Activated effector memory CD4-positive, alpha-beta T cell treated with anti-CD3 and anti-CD28 coated beads, Interleukin-2, amount 50 U/mL, for 16 hours (primary cell): ENCODE measurements around the gene PCDHB4.
"Not testable (repeated sequence)": the region's sequence is repeated elsewhere in the genome, so short reads cannot be mapped to it uniquely, and the experiment has no call there.

Experiments used
- DNase-seq: peaks from one replicate; pipeline ENCODE4 v3.0.0-alpha.2; 2020

PCDHB4 gene

GRCh38 chr5:141150224-141150992 lies 28.8 kb downstream of the PCDHB4 start:
- no peak for DNase-seq

DNA sequence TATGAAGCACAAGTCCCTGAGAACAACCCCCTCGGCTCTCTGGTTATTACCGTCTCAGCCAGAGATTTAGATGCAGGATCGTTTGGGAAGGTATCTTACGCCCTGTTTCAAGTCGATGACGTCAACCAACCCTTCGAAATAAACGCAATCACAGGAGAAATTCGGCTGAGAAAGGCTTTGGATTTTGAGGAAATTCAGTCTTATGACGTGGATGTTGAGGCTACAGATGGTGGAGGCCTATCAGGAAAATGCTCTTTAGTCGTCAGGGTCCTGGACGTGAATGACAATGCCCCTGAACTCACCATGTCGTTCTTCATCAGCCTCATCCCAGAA lies 29.3 kb downstream of the PCDHB4 start:
- no peak for DNase-seq

DNA sequence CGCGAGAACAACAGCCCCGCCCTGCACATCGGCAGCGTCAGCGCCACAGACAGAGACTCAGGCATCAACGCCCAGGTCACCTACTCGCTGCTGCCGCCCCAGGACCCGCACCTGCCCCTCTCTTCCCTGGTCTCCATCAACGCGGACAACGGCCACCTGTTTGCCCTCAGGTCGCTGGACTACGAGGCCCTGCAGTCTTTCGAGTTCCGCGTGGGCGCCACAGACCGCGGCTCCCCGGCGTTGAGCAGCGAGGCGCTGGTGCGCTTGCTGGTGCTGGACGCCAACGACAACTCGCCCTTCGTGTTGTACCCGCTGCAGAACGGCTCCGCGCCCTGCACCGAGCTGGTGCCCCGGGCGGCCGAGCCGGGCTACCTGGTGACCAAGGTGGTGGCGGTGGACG lies 30.0 kb downstream of the PCDHB4 start:
- DNase-seq = not testable (repeated sequence)

DNA sequence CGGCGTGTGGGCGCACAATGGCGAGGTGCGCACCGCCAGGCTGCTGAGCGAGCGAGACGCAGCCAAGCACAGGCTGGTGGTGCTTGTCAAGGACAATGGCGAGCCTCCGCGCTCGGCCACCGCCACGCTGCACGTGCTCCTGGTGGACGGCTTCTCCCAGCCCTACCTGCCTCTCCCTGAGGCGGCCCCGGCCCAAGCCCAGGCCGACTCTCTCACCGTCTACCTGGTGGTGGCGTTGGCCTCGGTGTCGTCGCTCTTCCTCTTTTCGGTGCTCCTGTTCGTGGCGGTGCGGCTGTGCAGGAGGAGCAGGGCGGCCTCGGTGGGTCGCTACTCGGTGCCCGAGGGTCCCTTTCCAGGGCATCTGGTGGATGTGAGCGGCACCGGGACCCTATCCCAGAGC lies 30.5 kb downstream of the PCDHB4 start:
- DNase-seq = not testable (repeated sequence)

DNA sequence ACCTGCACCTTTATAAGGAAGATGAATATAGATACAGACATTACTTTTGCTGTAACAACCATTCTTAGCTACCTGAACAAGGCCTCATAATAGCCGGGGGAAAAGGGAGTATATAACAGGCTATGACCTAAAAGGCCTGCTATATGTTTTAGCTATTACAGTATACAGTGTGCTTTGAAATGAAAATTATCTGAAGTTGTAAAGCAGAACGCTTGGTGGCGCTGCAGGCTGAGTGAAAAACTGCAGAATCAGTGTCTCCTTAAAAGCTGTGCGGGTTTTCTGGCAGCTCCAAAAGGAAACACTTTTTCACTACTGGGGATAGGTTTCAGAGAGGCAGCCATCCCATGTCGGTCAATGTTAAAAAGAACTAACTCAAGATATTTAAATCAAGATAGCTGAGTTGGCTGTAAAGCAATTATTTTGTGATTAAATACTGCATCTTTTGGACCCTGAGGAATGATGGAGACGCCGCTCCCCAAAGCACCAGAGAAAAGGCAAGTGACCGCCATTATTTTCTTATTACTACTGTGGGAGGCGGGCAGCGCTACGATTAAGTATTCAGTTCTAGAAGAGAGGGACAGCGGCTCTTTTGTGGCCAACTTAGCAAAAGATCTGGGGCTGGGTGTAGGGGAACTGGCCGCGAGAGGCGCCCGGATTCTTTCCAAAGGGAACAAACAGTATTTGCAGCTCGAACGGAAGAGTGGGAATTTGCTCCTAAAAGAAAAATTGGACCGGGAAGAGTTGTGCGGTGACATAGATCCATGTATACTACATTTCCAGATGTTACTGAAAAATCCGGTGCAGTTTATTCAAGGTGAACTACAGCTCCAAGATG lies 34.1 kb downstream of the PCDHB4 start:
- no peak for DNase-seq

DNA sequence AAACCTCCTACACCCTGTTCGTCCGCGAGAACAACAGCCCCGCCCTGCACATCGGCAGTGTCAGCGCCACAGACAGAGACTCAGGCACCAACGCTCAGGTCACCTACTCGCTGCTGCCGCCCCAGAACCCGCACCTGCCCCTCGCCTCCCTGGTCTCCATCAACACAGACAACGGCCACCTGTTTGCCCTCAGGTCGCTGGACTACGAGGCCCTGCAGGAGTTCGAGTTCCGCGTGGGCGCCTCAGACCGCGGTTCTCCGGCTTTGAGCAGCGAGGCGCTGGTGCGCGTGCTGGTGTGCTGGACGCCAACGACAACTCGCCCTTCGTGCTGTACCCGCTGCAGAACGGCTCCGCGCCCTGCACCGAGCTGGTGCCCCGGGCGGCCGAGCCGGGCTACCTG lies 35.7 kb downstream of the PCDHB4 start:
- not testable (repeated sequence) for DNase-seq

DNA sequence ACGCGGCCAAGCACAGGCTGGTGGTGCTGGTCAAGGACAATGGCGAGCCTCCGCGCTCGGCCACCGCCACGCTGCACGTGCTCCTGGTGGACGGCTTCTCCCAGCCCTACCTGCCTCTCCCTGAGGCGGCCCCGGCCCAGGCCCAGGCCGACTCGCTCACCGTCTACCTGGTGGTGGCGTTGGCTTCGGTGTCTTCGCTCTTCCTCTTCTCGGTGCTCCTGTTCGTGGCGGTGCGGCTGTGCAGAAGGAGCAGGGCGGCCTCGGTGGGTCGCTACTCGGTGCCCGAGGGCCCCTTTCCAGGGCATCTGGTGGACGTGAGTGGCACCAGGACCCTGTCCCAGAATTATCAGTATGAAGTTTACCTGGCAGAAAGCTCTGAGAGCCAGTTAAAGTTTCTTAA lies 36.3 kb downstream of the PCDHB4 start:
- DNase-seq = not testable (repeated sequence)

DNA sequence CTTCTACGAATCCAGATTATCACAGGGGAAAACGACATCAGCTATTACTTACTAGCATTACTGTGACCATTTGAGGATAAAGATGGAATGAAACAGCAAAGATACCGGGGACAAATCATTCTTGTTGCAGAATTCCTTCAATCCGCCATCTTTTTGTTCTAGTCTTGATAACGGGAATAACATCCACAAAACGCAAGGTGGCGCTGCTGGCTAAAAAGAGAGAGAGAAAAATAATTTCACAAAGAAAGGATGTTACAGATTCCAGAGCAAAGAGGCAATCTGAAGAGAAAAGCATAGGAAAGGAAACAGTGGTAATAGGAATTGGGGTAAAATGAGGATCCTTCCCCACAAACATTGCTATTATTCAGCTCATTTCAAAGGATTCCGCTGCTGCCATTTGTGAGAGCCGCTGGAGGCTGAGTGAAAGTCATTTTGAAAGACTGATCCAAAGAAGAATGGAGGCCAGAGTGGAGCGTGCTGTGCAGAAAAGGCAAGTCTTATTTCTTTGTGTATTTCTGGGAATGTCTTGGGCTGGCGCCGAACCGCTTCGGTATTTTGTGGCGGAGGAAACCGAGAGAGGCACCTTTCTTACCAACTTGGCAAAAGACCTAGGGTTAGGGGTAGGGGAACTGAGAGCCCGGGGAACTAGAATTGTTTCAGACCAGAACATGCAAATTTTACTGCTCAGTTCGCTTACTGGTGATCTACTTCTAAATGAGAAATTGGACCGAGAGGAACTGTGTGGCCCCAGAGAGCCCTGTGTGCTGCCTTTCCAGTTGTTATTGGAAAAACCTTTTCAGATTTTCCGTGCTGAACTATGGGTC lies 51.0 kb downstream of the PCDHB4 start, which contains the start of gene PCDHB7:
Gene PCDHB7 (plus strand): TSS at position 264 of the 824 bp plus-strand sequence. CDS start 192 bp downstream, at position 456.
- no peak for DNase-seq

- not testable (repeated sequence) for DNase-seq
Measured at GRCh38 chr5:141174291-141175104, 52.9 kb downstream of the PCDHB4 start.
